Stimulated activated CD8-positive, alpha-beta memory T cell treated with anti-CD3 and anti-CD28 coated beads, Interleukin-7, amount 100 ng/mL, for 4 hours (primary cell): ENCODE data around the gene RFX3.

Source experiments
- DNase-seq, 2 donors: peaks; one replicate each; pipeline ENCODE4 v3.0.0-alpha.2; 2020; ENCODE audit warnings: low read depth in 2 of 2

Gene RFX3

GRCh38 chr9:3434594-3434993 lies 91.2 kb downstream of the RFX3 start:
- DNase-seq: no peak

DNA sequence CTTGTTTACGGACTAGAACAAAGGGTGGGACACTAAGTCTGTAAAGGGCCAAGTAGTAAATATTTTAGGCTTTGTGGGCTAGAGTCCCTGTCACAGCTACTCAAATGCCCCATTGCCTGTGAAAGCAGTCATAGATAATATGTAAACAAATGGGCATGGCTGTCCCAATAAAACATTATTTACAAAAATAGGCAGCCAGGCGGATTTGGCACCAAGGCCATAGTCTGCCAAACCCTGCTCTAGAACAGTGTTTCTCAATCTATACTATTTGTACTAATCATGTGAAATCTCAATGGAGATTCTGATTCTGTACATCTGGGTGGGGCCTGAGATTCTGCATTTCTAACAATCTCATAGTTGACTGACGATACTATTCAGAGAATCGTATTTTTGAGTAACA lies 92.0 kb downstream of the RFX3 start:
- DNase-seq: no peak

GRCh38 chr9:3433066-3433465 lies 92.7 kb downstream of the RFX3 start:
- DNase-seq: no peak

DNA sequence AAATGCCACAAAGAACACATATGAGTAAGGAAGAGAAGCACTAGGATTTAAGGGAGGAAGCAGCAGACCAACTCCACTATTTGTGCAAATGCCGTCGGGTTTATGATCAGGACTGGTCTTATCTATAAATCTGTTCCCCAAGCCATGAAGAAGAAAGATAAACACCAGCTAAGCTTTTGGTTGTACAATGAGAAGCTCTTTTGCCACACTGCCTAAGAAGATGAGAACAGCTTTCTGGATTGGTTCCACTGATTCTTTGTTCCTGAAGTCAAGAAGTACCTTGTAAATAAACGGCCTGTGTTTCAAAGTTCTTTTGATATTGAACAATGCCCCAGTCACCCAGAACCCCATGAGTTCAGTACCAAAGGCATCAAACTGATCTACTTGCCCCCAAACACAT lies 93.9 kb downstream of the RFX3 start:
- DNase-seq: no peak

DNA sequence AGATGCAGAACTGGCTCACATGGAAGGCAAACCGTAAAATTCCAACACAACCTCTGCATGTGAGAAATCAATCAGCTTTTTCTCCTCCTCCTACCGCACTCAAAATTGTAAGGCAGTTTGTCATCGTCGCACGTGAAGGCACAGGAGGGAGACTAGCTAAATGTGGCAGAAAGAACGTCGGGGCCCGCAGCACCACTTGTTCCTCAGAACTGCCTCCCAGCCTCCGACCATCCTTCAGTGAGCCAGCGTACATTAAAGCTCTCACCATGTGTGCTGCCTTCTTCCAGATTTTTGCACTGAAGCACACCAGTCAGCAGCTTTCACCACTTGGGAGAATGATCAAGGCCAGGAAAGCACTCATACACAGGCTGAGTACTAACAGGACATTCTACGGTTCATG lies 105.9 kb downstream of the RFX3 start:
- no peak for DNase-seq

DNA sequence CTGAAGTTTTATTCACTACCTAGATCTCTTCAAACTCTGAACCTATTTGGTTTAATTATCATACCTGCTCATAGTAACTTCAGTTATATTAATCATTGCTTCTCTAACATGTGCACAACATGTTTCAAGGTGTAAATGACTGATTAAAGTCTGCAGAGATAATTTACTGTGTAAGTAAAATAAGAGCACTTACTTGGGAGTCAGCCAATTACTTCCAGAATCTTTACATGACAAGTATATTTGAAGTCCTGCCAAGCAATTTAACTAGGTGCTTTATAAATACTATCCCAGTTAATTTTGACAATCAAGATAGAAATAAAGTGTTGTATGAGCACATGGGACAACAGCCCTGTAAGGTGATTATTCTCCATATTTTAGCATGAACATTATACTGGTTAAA lies 109.9 kb downstream of the RFX3 start:
- no peak for DNase-seq

- no peak for DNase-seq
These were observed 111.8 kb downstream of the RFX3 start for GRCh38 chr9:3413984-3414383.

GRCh38 chr9:3410461-3410860 lies 115.3 kb downstream of the RFX3 start:
- no peak for DNase-seq

GRCh38 chr9:3409453-3409852 lies 116.3 kb downstream of the RFX3 start:
- DNase-seq: no peak

GRCh38 chr9:3403315-3403714 lies 122.5 kb downstream of the RFX3 start:
- no peak for DNase-seq

- no peak for DNase-seq
These were observed 124.4 kb downstream of the RFX3 start for GRCh38 chr9:3401221-3401954.

GRCh38 chr9:3398232-3398648 lies 127.6 kb downstream of the RFX3 start:
- no peak for DNase-seq

GRCh38 chr9:3397766-3398165 lies 128.0 kb downstream of the RFX3 start:
- DNase-seq: no peak

DNA sequence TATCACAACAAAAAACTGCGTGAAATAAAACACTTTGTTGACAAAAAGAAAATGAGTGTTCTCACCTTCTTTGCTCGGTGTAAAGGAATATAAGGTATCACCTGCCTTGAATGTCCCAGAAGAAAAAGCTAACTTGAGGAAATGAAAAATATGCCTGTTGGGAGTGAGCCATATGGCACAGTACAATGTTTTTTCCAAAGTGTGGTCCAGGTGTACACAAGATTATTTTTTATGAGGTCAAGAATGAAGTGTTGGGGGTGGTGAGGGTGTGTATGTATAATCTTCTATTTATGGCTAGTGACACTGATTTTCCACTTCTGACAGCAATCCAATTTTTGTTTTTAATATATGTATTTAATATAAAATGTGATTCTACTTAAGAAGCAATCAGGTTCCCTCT lies 134.4 kb downstream of the RFX3 start:
- DNase-seq: no peak

DNA sequence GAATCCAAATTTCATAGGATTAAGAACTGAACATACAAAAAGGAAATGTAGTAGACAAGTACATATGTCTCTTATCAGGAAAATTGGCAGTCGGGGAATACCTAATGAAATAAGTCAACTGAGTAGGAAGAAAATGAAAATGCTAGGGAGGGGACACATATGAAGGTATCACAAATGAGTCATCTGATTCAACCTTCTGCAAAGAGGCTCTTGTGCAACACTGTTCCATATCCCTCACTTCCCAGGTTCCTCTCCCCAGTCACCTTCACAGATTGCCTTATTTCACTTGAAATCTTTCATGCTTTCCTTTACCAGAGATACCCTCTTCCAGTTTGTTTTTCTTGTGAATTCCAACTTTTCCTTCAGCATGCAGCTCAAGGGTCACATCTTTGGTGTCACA lies 139.0 kb downstream of the RFX3 start:
- no peak for DNase-seq

- DNase-seq: no peak
These were observed 139.9 kb downstream of the RFX3 start for GRCh38 chr9:3385871-3386270.

GRCh38 chr9:3371842-3372241 lies 154.0 kb downstream of the RFX3 start:
- DNase-seq: no peak

- no peak for DNase-seq
These were observed 155.1 kb downstream of the RFX3 start for GRCh38 chr9:3370715-3371114.

- DNase-seq: no peak
These were observed 158.6 kb downstream of the RFX3 start for GRCh38 chr9:3367185-3367584.

DNA sequence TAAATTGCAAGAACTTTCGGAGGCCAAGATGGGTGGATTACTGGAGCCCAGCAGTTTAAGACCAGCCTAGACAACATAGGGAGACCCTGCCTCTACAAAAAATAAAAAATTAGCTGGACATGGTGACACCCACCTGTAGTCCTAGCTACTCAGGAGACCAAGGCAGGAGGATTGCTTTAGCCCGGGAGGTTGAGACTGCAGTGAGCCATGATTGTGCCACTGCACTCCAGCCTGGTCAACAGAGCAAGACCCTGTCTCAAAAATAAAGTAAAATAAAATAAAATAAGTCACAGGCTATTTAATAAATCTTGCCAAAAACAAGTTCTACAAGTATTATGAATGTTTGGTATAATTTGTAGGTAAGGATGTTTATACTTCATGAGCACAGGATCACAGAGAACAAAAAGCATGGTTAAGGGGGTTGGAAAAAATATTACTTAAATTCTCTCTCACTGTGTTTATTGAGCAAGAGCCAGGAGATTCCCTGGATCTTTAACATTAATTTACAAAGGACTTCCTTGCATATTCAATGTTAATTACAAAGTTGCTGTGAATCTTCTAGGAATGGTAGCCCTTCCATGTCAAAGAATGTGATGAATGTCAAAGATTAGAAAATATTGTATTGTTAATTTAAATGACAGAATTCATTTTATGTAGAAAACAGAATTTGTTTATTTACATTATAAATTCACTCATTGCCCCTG lies 164.0 kb downstream of the RFX3 start:
- DNase-seq: no peak

GRCh38 chr9:3361116-3361515 lies 164.7 kb downstream of the RFX3 start:
- no peak for DNase-seq

GRCh38 chr9:3360245-3360644 lies 165.6 kb downstream of the RFX3 start:
- DNase-seq: no peak

GRCh38 chr9:3359778-3360177 lies 166.0 kb downstream of the RFX3 start:
- no peak for DNase-seq
